CD14-positive monocyte (primary cell): ENCODE data around the gene S100A10. TPM values are rescaled to one million over a fixed set of nuclear protein-coding genes. Genes with fewer than 3 reads are reported as not detected.
A peak's percentile ranks its signal among the peaks of the same experiment; 100 is the strongest.

Experiments
- DNase-seq, 3 donors: peaks; one replicate each; pipeline ENCODE4 v3.0.0-alpha.2; 2011 to 2022
- H2AFZ ChIP-seq: 2 replicates; pipeline ENCODE4 v1.6.0; 2012; ENCODE audit warnings: mild to moderate bottlenecking, low read depth, low read length, inconsistent platforms; ENCODE audit not compliant: insufficient read depth, poor library complexity, severe bottlenecking
- H3K27ac ChIP-seq, 2 donors: 1 replicate in 1 of 2; 2 replicates in 1 of 2; pipeline ENCODE4 v1.5.1; 2012 to 2013; ENCODE audit warnings: low read length in 2 of 2, control low read depth in 1 of 2, inconsistent platforms in 1 of 2, low read depth in 1 of 2, mild to moderate bottlenecking in 1 of 2
- H3K27me3 ChIP-seq, 2 donors: one replicate each; pipeline versions ENCODE4 v1.6.0 to v1.6.1; 2011 to 2013; ENCODE audit warnings: low read length in 2 of 2; ENCODE audit not compliant: control insufficient read depth in 2 of 2, insufficient read depth in 2 of 2
- H3K36me3 ChIP-seq, 2 donors: replicated peaks in 1 of 2; 1 replicate in 1 of 2; 2 replicates in 1 of 2; pipeline versions ENCODE4 v1.5.1 to v1.6.1; 2012 to 2013; ENCODE audit warnings: low read length in 2 of 2, control low read depth in 1 of 2, inconsistent platforms in 1 of 2, mild to moderate bottlenecking in 1 of 2; ENCODE audit not compliant: insufficient read depth in 2 of 2, control insufficient read depth in 1 of 2
- H3K4me1 ChIP-seq, 2 donors: 1 replicate in 1 of 2; 2 replicates in 1 of 2; pipeline versions ENCODE4 v1.5.1 to v1.6.1; 2012 to 2013; ENCODE audit warnings: low read length in 2 of 2, control low read depth in 1 of 2, inconsistent platforms in 1 of 2, mild to moderate bottlenecking in 1 of 2, moderate library complexity in 1 of 2; ENCODE audit not compliant: insufficient read depth in 2 of 2, control insufficient read depth in 1 of 2
- H3K4me2 ChIP-seq: replicated peaks from 2 replicates; pipeline ENCODE3; 2012; ENCODE audit warnings: low read length, moderate library complexity, mild to moderate bottlenecking; ENCODE audit not compliant: poor library complexity, severe bottlenecking; ENCODE audit errors: extremely low read depth
- H3K4me3 ChIP-seq, 3 experiments: fragments of 200-600 bp in 1 of 3; sonication (generic) in 1 of 3; replicated peaks in 1 of 3; 1 replicate in 2 of 3; 2 replicates in 1 of 3; pipeline ENCODE4 v1.5.1; 2011 to 2013; ENCODE audit warnings: low read length in 3 of 3, mild to moderate bottlenecking in 3 of 3, control low read depth in 2 of 3, low read depth in 2 of 3, inconsistent platforms in 1 of 3, moderate library complexity in 1 of 3
- H3K79me2 ChIP-seq: 2 replicates; pipeline ENCODE4 v1.6.0; 2012; ENCODE audit warnings: mild to moderate bottlenecking, control low read depth, inconsistent platforms, low read length, moderate library complexity; ENCODE audit not compliant: insufficient read depth
- H3K9ac ChIP-seq: 2 replicates; pipeline ENCODE4 v1.6.0; 2017; ENCODE audit warnings: low read length, mild to moderate bottlenecking; ENCODE audit not compliant: insufficient read depth, poor library complexity, severe bottlenecking
- H3K9me3 ChIP-seq, 2 donors: replicated peaks in 1 of 2; 1 replicate in 1 of 2; 2 replicates in 1 of 2; pipeline versions ENCODE4 v1.5.1 to v1.6.1; 2012 to 2013; ENCODE audit warnings: low read length in 2 of 2, control low read depth in 1 of 2; ENCODE audit not compliant: control insufficient read depth in 1 of 2, insufficient read depth in 1 of 2
- H4K20me1 ChIP-seq: 2 replicates; pipeline ENCODE4 v1.6.0; 2012; ENCODE audit warnings: mild to moderate bottlenecking, low read length, control low read depth, moderate library complexity; ENCODE audit not compliant: insufficient read depth
- H3K27ac Mint-ChIP-seq, 7 donors: one replicate each; pipeline ENCODE4 v1.8.0; 2020; ENCODE audit warnings: mild to moderate bottlenecking in 7 of 7, mixed read lengths in 7 of 7, moderate library complexity in 6 of 7, inconsistent platforms in 2 of 7
- H3K27me3 Mint-ChIP-seq, 3 donors: one replicate each; pipeline ENCODE4 v1.8.0; 2021 to 2022; ENCODE audit warnings: low read depth in 3 of 3, mild to moderate bottlenecking in 3 of 3, mixed read lengths in 3 of 3, moderate library complexity in 3 of 3, inconsistent platforms in 1 of 3
- H3K36me3 Mint-ChIP-seq, 2 donors: one replicate each; pipeline ENCODE4 v1.8.0; 2020; ENCODE audit warnings: mixed read lengths in 2 of 2, inconsistent platforms in 1 of 2, mild to moderate bottlenecking in 1 of 2
- H3K4me1 Mint-ChIP-seq: one replicate; pipeline ENCODE4 v1.8.0; 2020; ENCODE audit warnings: mild to moderate bottlenecking, mixed read lengths
- H3K4me3 Mint-ChIP-seq, 2 donors: one replicate each; pipeline ENCODE4 v1.8.0; 2020; ENCODE audit warnings: mild to moderate bottlenecking in 2 of 2, mixed read lengths in 2 of 2, moderate library complexity in 1 of 2
- H3K9me3 Mint-ChIP-seq, 7 donors: one replicate each; pipeline ENCODE4 v1.8.0; 2020 to 2022; ENCODE audit warnings: mixed read lengths in 7 of 7, mild to moderate bottlenecking in 6 of 7, moderate library complexity in 6 of 7, inconsistent platforms in 2 of 7
- CTCF ChIP-seq: fragments of 200-600 bp; IDR thresholded peaks from one replicate; pipeline ENCODE4 v1.8.0; 2022; ENCODE audit warnings: antibody characterized with exemption, mild to moderate bottlenecking
- WGBS: methylation state at CpG from one replicate; pipeline ENCODE4 v1.1.5; 2013; ENCODE audit warnings: missing lambda C conversion rate; ENCODE audit not compliant: insufficient coverage; 5-methylcytosine and 5-hydroxymethylcytosine counted together
- intact Hi-C, 2 donors: fragments of 100-400 bp; cut with micrococcal nuclease; formaldehyde crosslinking; loops; one replicate each; pipeline versions ENCODE4 v1.15.0 to v1.15.1; 2023
- polyA plus RNA-seq, 3 donors: library from polyadenylated mRNA; depleted of rRNA in 1 of 3; unstranded in 2 of 3; stranded (reverse) in 1 of 3; fragments of 300-500 nt in 2 of 3; fragments of >200 nt in 1 of 3; fragmentation: Illumina TruSeq in 2 of 3; gene quantifications; 1 replicate in 2 of 3; 2 replicates in 1 of 3; pipeline ENCODE4 v1.2.3, GENCODE V29; 2012 to 2021

S100A10 gene
- polyA plus RNA-seq, 3 donors, result 422 to 2,138 (median 2,129) TPM

DNA sequence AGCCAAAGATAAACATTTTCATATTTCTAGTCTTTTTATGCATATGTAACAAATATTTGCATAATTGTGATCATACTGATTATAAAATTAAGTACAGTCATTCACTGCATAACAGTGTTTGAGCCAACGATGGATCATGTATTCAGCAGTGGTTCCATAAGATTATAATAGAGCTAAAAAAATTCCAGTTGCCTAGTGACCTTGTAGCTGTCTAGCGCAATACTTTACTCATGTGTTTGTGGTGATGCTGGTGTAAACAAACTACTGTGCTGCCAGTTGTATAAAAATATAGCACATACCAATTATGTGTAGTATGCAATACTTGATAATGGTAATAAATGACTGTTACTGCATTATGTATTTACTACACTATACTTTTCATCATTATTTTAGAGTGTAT lies 2.1 kb upstream of the S100A10 start:
- H3K4me3 Mint-ChIP-seq, result no peak overlapping the region
- Histone ChIP-seq H3K9me3 (no peaks in the 10 kb centered on the region), H3K27ac (no peak overlapping the region), H3K27me3 (no peaks in the 10 kb centered on the region), H2AFZ (no peak overlapping the region), H3K36me3 (peaks cover 0 to 2% of the 10 kb centered on the region in 2 donors), H3K9ac (no peak overlapping the region), H3K4me3 (no peak overlapping the region), H3K4me2 (no peak overlapping the region), H4K20me1 (peaks cover 21% of the 10 kb centered on the region), H3K79me2 (peaks cover 37% of the 10 kb centered on the region), H3K4me1 (peaks cover 29 to 34% of the 10 kb centered on the region in 2 donors)
- H3K27me3 Mint-ChIP-seq, result peaks cover 0 to 7% (median 5%) of the 10 kb centered on the region in 3 donors
- peaks cover 14 to 17% of the 10 kb centered on the region in 2 donors for H3K36me3 Mint-ChIP-seq
- TF ChIP-seq CTCF, result no peak
- peaks cover 36% of the 10 kb centered on the region for H3K4me1 Mint-ChIP-seq
- intact Hi-C loops, result loop anchor here (2.0 to 10.0 kb wide), 3 partner anchors 61 to 381 kb away; partner anchors contain the start of gene SNX27 (in 1 of the 2)
- peaks cover 0 to 5% (median 0%) of the 10 kb centered on the region in 7 donors for H3K9me3 Mint-ChIP-seq
- no CpG with 5 or more reads among the region's 2 CpGs for WGBS
- peak in 1 of 3 donors; percentile 21 for DNase-seq
- H3K27ac Mint-ChIP-seq, result peak overlapping the region in 1 of 7 donors; percentile 58

DNA sequence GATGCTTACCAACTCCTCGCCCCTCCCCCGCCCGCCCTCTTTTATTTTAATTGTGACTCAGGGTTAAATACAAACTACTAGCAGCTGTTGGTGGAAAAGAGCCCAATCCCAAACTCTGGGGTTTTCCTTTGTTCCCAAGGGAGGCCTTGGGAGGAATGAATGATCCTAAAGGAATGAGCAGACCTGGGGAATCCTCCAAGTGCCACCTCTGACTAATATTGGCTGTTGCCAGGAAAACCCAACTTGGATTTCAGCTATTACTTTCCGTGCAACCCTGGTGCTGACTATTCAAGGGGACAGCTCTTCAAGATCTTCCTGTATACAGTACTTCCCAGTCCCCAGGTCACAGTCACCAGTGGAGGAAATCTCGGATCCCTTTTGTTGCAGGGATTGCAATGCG lies 1.3 kb upstream of the S100A10 start:
- Histone ChIP-seq H3K27ac (no peak overlapping the region), H3K27me3 (no peaks in the 10 kb centered on the region), H3K9ac (no peak overlapping the region), H3K36me3 (peaks cover 0 to 7% of the 10 kb centered on the region in 2 donors), H3K9me3 (no peaks in the 10 kb centered on the region), H2AFZ (no peak overlapping the region), H3K4me2 (no peak overlapping the region), H4K20me1 (peaks cover 29% of the 10 kb centered on the region), H3K4me1 (peaks cover 31 to 35% of the 10 kb centered on the region in 2 donors), H3K4me3 (no peak overlapping the region), H3K79me2 (peaks cover 45% of the 10 kb centered on the region)
- intact Hi-C loops, result loop anchor here (2.0 to 10.0 kb wide), 4 partner anchors 42 to 380 kb away; partner anchors contain the start of genes S100A11 (in 2 of the 2) and SNX27 (in 1 of the 2)
- Mint-ChIP-seq H3K4me3 (peak overlapping the region in 1 of 2 donors; percentile 20), H3K4me1 (peaks cover 38% of the 10 kb centered on the region), H3K9me3 (peaks cover 0 to 5% (median 0%) of the 10 kb centered on the region in 7 donors), H3K27me3 (peaks cover 0 to 5% (median 5%) of the 10 kb centered on the region in 3 donors), H3K27ac (peak overlapping the region in 6 of 7 donors; percentile 9 to 75 (median 50)), H3K36me3 (peaks cover 22% of the 10 kb centered on the region in 2 donors)
- peak in 1 of 3 donors; percentile 25 for DNase-seq
- no peak for TF ChIP-seq CTCF
- WGBS, result 50% methylated on average over 1 of the region's 6 CpGs
